Mesothelial cell of epicardium (in vitro differentiated cells): Measurements from ENCODE around the gene ARHGEF7. TPM values are rescaled to one million over a fixed set of nuclear protein-coding genes. Genes with fewer than 3 reads are reported as not detected.

Experiments used
- DNase-seq, 2 experiments: peaks; one replicate each; pipeline ENCODE4 v3.0.0; 2021; ENCODE audit warnings: low spot score in 2 of 2; ENCODE audit not compliant: unreplicated experiment in 2 of 2
- H3K27ac Mint-ChIP-seq: 2 replicates; pipeline ENCODE4 v1.8.0; 2021; ENCODE audit warnings: mixed read lengths
- H3K27me3 Mint-ChIP-seq: 2 replicates; pipeline ENCODE4 v1.8.0; 2021; ENCODE audit warnings: low read depth, mixed read lengths
- H3K36me3 Mint-ChIP-seq: 2 replicates; pipeline ENCODE4 v1.8.0; 2021; ENCODE audit warnings: mixed read lengths
- H3K4me1 Mint-ChIP-seq: 2 replicates; pipeline ENCODE4 v1.8.0; 2021; ENCODE audit warnings: mixed read lengths
- H3K4me3 Mint-ChIP-seq: 2 replicates; pipeline ENCODE4 v1.8.0; 2021; ENCODE audit warnings: mild to moderate bottlenecking, moderate library complexity, mixed read lengths
- H3K9me3 Mint-ChIP-seq: 2 replicates; pipeline ENCODE4 v1.8.0; 2021; ENCODE audit warnings: mixed read lengths
- CTCF ChIP-seq: fragments of 200-600 bp; sonication (generic); IDR thresholded peaks from one replicate; pipeline ENCODE4 v1.5.0; 2021; ENCODE audit warnings: antibody characterized with exemption; ENCODE audit not compliant: unreplicated experiment
- total RNA-seq: library from RNA; stranded (reverse); gene quantifications from 3 replicates; pipeline ENCODE4 v1.2.1, GENCODE V29; 2021

Gene ARHGEF7
- total RNA-seq, 1 donor from 2014 or later, result 95.9 TPM

- no peak overlapping the region for H3K4me3 Mint-ChIP-seq
- TF ChIP-seq CTCF, result no peak
- H3K27ac Mint-ChIP-seq, result no peak overlapping the region
- peaks cover 23% of the 10 kb centered on the region for H3K9me3 Mint-ChIP-seq
- H3K36me3 Mint-ChIP-seq, result peaks cover 3% of the 10 kb centered on the region
- DNase-seq, result no peak
- H3K4me1 Mint-ChIP-seq, result no peaks in the 10 kb centered on the region
- H3K27me3 Mint-ChIP-seq, result no peaks in the 10 kb centered on the region
Measured at GRCh38 chr13:111335298-111335697, 220.2 kb downstream of the ARHGEF7 start.

DNA sequence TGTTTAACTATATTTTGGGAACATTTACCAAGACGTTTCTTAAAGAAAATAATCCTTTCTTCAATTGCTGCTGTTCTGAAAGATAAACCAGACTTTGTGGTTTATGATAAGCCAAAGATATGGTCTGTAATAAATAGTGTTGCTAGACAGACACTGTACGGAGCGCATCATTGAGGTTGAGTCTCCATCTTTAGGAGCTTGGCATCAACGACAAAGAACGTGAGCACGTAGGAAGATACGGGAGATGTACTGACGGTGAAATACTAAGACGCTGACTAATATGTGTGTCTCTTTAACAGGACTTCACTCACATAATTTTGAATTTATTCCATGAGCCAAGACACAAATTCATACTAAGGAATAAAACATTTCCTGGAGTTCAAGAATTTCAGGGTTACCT lies 221.6 kb downstream of the ARHGEF7 start:
- H3K27me3 Mint-ChIP-seq, result no peaks in the 10 kb centered on the region
- no peak overlapping the region for H3K27ac Mint-ChIP-seq
- no peak for TF ChIP-seq CTCF
- H3K36me3 Mint-ChIP-seq, result peaks cover 3% of the 10 kb centered on the region
- H3K4me3 Mint-ChIP-seq, result no peak overlapping the region
- H3K4me1 Mint-ChIP-seq, result no peaks in the 10 kb centered on the region
- DNase-seq, result no peak
- peaks cover 18% of the 10 kb centered on the region for H3K9me3 Mint-ChIP-seq

- peaks cover 18% of the 10 kb centered on the region for H3K9me3 Mint-ChIP-seq
Measured at GRCh38 chr13:111337206-111337605, 222.1 kb downstream of the ARHGEF7 start.

GRCh38 chr13:111337741-111338140 lies 222.6 kb downstream of the ARHGEF7 start:
- Mint-ChIP-seq H3K4me3 (no peak overlapping the region), H3K9me3 (peaks cover 14% of the 10 kb centered on the region), H3K27ac (no peak overlapping the region), H3K4me1 (no peaks in the 10 kb centered on the region), H3K27me3 (no peaks in the 10 kb centered on the region), H3K36me3 (peaks cover 3% of the 10 kb centered on the region)
- no peak for TF ChIP-seq CTCF
- DNase-seq, result no peak

More at GRCh38 chr13:111337206-111337605, 222.1 kb downstream of the ARHGEF7 start:
- H3K27me3 Mint-ChIP-seq, result no peaks in the 10 kb centered on the region
- DNase-seq, result no peak
- peaks cover 3% of the 10 kb centered on the region for H3K36me3 Mint-ChIP-seq
- no peaks in the 10 kb centered on the region for H3K4me1 Mint-ChIP-seq
- no peak overlapping the region for H3K27ac Mint-ChIP-seq
- no peak overlapping the region for H3K4me3 Mint-ChIP-seq
- no peak for TF ChIP-seq CTCF

GRCh38 chr13:111338841-111339240 lies 223.7 kb downstream of the ARHGEF7 start:
- no peak for DNase-seq
- H3K4me1 Mint-ChIP-seq, result no peaks in the 10 kb centered on the region
- peaks cover 4% of the 10 kb centered on the region for H3K9me3 Mint-ChIP-seq
- no peak for TF ChIP-seq CTCF
- H3K36me3 Mint-ChIP-seq, result peaks cover 3% of the 10 kb centered on the region
- H3K27me3 Mint-ChIP-seq, result no peaks in the 10 kb centered on the region
- no peak overlapping the region for H3K27ac Mint-ChIP-seq
- H3K4me3 Mint-ChIP-seq, result no peak overlapping the region
